NCI-H524 (cell line): ENCODE data around the gene LANCL1.
"Not testable (repeated sequence)": the region's sequence is repeated elsewhere in the genome, so short reads cannot be mapped to it uniquely, and the experiment has no call there.

ENCODE experiments used
- DNase-seq, 2 experiments: peaks; one replicate each; lab custom pipeline; 2025; lab: John Stamatoyannopoulos, UW

LANCL1 gene

GRCh38 chr2:210459407-210459806 is 17.2 kb downstream of the LANCL1 start:
- no peak for DNase-seq

DNA sequence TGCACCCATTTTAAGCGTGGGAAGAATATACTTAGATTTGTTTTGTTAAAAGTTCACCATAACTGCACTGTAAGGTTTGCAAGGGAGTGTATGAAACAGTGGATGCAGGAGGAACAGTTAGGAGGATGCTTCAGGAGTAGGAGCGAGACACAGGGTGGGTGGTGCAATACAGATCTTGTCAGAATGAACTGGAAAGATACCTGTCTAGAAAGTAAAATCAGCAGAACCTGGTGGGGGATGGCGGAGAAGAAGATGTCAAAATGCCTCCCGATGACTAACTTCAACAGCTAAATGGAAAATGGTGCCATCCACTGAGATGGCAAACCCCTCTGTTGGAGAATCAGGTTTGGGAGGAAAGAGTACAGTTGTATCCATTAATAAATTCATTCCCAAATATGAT is 18.2 kb downstream of the LANCL1 start:
- DNase-seq: no peak

DNA sequence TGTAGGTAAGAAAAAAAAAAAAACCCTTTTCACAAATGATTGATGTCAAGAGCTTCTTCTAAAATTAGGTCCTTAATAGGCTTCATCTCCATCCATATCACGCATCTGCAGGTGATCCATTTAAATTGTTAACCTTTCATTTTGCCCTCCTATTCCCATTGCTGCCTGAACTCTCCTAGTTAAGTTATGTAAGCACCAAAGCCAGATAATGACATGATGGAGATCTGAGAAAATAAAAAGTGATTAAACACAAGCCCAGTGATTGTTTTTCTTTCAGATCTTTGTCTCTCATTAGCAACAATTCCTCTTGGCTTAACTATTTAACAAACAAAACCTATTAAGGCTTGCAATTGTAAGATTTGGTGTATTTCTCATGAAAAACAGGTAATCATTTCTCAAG is 20.0 kb downstream of the LANCL1 start:
- no peak for DNase-seq

GRCh38 chr2:210454336-210454735 is 22.2 kb downstream of the LANCL1 start:
- no peak for DNase-seq

- no peak for DNase-seq
These were observed 24.4 kb downstream of the LANCL1 start for GRCh38 chr2:210452194-210452593.

DNA sequence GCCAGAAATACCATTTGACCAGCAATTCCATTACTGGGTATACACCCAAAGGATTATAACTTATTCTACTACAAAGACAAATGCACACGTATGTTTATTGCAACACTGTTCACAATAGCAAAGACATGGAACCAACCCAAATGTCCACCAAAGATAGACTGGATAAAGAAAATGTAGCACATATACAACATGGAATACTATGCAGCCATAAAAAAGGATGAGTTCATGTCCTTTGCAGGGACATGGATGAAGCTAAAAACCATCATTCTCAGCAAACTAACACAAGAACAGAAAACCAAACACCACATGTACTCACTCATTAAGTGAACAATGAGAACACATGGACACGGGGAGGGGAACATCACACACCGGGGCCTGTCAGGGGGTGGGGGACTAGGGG is 25.6 kb downstream of the LANCL1 start:
- DNase-seq: not testable (repeated sequence)

DNA sequence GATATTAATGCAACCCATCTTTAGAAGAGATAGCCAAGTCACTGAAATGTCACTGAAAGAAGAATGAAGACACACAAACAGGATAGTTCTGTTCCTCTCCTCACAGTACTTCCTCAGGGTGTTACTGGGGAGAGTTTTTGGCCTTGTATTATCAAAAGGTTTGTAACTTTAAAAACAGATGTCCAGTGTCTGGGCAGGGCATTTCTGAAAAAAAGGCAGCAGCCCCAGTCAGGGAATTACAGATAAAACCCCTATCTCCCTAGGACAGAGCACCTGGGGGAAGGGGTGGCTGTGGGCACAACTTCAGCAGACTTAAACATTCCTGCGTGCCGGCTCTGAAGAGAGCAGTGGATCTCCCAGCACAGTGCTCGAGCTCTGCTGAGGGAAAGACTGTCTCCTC is 30.8 kb downstream of the LANCL1 start:
- DNase-seq: no peak

GRCh38 chr2:210445116-210445707 is 31.3 kb downstream of the LANCL1 start:
- peak in 1 of 2 experiments; percentile 26 for DNase-seq

- DNase-seq: no peak
These were observed 33.0 kb downstream of the LANCL1 start for GRCh38 chr2:210443527-210443926.

- no peak for DNase-seq
These were observed 33.7 kb downstream of the LANCL1 start for GRCh38 chr2:210442878-210443277.

- DNase-seq: no peak
These were observed 34.1 kb downstream of the LANCL1 start for GRCh38 chr2:210442457-210442856.

GRCh38 chr2:210440206-210440605 is 36.4 kb downstream of the LANCL1 start:
- no peak for DNase-seq

GRCh38 chr2:210435439-210435838 is 41.1 kb downstream of the LANCL1 start:
- no peak for DNase-seq

DNA sequence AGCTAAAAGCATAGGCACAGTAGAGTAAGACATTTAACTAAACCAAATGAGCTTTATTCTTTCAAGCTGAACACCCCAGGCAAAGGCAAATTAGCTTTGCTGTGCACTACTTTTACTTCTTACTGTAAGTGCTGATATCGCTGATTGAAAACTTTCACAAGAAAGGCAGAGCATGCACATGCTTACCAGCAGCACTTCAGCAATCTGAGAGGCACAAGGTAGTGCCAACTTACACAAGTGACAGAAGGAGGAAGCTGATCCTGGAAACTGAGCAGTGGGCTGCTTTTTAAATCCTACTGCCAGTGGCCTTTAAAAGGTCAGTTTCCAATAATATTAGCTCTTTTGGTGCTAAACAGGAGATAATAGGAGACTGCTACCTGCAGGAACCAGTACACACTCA is 43.9 kb downstream of the LANCL1 start:
- DNase-seq: no peak

DNA sequence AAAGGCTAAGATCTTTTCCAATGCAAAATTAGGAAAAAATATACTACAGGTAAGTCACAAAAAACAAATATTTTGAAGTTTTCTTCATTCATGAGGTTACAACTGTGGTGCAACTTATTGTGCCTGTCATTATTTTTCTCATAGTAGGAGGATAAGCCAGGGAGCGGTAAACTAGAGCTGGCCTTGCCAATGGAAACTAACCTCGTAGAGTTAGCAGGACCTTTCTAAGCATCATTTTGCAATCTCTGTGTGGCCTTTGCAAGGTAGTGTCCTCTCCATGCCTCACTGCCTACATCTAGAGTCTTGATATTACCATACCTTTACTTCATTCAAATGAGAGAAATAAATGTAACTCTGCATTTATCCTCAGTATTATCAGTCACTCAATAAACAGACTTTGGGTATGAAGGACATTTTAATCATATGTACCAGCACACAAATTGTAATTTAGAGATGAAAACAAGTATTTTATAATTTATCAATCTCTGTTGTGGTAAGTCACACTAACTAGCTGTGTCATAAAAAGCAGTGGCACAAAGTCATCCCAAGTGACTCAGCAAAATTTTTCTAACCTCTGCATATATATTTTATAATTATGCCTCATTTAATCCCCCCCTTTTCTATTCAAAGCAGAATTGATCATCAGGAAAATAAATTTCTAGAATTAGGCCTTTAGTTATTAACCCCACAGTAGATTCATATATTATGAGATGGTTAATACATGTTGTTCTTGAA is 47.0 kb downstream of the LANCL1 start:
- DNase-seq: no peak

DNA sequence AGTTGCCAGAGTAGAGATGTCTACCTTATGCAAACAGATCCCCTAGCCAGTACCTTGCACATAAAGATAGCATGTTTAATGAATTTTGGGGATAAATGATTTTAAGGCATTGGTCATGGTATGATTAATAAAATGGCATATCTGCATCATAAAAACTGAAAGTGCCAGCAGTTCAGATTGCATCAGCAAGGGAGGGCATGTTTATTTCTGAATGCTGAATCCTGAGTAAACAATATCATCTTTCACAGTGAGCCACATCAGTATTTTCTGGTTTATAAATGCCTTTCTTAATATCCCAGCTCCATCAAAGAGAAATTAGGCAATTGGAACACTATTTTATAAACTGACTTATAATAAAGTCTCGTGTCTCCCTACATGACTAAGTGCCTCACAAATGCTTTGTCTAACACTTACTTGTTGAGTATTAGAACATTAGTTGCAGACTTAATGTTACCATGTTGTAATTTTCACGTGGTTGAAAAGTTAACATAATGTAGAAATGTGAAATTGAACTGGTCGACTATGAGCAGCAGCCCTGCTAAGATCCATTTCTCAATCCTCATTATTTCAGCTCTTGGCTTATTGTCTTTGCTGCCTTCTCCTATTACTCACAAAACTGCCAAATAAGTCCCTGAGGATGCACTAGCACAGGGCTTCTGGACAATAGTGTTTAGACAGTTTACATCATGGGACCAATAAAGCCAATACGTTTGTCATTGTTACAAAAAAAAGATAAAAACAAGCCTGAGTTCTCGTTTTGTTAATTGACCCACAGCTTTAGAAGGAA is 48.0 kb downstream of the LANCL1 start:
- DNase-seq: no peak

GRCh38 chr2:210427309-210427708 is 49.2 kb downstream of the LANCL1 start:
- not testable (repeated sequence) for DNase-seq

DNA sequence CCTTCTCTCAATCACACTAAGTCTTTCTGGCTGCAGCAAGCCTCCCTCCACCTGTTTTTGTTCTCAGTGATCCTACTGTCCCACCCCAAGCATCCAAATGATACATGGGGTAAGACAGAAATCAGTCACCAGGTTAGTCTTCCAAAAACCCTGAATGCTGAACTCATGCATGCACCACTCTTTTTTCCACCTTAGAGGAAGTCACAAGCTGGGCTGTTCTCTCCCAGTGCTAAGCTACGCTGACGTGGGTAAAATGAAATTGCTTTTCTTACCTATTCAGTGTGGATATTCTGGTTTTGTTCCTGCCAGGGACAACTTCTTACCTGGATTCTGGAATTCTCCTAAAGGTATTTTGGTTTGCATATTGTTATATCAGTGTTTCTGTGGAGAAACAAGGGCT is 54.2 kb downstream of the LANCL1 start:
- no peak for DNase-seq

DNA sequence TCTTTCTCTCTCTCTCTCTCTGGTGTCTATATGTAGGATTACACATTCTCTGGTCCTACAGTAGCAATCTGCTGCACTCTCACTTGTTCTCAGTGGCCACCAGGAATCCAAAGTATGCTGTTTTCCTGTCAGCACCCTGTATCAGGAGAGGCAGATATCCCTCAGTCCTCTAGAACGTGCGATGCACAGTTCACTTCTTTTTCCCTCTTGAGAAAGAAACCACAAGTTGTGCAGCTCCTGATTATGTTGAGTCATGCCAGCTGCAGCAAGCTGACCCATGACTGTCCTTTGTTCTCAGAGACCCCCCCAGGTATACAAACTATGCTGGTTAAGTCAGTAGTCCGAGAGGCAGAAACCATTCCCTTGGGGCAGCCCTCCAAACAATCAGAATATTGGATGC is 54.6 kb downstream of the LANCL1 start:
- DNase-seq: no peak

DNA sequence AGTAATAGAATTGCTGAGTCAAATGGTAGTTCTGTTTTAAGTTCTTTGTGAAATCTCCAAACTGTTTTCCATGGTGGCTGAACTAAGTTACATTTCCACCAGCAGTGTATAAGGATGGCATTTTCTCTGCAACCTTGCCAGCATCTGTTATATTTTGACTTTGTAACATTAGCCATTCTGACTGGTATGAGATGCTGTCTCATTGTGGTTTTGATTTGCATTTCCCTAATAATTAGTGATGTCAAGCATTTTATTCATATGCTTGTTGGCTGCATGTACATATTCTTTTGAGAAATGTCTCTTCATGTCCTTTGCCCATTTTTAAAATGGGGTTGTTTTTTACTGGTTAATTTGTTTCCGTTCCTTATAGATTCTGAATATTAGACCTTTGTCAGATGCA is 63.9 kb downstream of the LANCL1 start:
- DNase-seq: no peak

DNA sequence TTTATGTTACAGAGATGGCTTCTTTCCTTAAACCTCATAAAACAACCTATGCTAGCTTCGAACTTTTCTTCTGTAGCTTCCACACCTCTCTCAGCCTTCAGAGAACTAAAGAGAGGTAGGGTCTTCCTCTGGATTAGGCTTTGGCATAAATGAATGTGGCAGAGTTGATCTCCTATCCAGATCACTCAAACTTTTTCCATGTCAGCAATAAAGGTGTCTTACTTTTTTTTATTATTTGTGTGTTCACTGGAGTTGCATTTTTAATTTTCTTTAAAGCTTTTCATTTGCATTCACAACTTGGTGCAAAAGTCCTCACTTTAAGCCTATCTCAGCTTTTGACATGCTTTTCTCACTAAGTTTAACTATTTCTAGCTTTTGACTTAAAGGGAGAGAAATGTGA is 66.0 kb downstream of the LANCL1 start:
- DNase-seq: no peak

DNA sequence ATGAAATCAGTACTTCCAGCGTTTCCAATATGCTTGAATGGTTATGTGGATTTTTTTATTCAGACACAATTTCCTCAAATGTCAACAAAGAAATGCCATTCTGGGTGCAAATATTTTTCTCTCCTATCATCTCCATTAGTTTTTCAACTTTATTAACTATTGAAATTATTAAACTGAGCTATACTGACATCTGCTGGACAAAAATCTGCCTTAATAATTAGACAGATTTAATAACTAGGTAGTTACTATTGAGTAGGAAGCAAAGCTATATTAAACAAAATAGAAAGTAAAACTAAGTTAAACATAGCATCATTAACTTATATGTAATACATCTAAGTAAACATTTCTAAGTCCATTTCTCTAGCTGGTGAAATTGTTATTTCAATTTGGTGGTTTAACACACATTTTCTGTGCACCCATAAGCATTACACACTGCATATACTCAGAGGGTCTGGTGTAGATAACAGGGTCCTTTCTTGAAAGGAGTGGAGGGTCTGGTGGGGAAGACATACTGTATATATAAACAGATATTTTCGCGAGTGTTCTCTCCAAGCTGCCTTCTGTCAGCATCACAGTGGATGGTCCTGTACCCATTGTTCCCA is 77.0 kb downstream of the LANCL1 start:
- peak in 1 of 2 experiments; percentile 27 for DNase-seq

DNA sequence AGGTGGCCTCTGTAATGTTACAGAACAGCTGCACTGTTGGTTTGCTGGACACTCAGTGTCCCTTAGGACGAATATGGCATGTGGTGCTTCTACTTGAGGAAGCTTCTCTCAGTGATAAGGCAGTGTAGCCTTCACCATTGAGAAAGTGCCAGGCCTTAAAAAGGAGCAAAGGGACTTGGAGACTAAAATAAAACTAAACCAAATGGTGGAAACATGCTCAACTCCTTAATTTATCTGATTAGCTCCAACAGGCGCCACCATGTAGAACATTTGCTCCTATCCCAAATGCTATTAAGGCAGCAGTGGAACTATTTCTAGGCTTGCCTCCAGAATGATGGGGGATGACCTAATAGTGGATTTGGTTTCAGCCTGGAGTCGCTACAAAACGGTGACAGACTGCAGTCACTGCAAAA is 84.1 kb downstream of the LANCL1 start:
- DNase-seq: no peak
